GM18519 (cell line): ENCODE results near the gene PRAMEF33.
"Not testable (repeated sequence)": the region's sequence is repeated elsewhere in the genome, so short reads cannot be mapped to it uniquely, and the experiment has no call there.

ENCODE experiments used
- ATAC-seq: cut with Tn5 transposase; IDR thresholded peaks from one replicate; pipeline ENCODE4 v1.9.1; 2021; ENCODE audit warnings: mild to moderate bottlenecking, moderate library complexity; ENCODE audit not compliant: unreplicated experiment, low FRiP score

The PRAMEF33 gene, protein sequence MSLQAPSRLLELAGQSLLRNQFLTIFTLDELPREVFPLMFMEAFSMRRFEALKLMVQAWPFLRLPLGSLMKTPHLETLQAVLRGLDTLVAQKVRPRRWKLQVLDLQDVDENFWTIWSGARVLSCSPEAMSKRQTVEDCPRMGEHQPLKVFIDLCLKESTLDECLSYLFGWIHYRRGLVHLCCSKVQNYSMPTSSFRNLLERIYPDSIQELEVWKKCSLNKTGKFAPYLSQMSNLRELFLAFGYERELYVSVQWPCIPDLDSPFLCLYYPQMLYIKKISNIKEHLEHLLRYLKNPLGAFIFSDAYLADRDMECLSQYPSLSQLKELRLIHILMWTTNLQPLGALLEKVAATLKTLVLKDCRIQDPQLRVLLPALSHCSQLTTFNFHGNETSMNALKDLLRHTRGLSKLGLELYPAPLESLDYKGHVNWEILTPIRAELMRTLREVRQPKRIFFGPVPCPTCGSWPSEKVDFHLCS

DNA sequence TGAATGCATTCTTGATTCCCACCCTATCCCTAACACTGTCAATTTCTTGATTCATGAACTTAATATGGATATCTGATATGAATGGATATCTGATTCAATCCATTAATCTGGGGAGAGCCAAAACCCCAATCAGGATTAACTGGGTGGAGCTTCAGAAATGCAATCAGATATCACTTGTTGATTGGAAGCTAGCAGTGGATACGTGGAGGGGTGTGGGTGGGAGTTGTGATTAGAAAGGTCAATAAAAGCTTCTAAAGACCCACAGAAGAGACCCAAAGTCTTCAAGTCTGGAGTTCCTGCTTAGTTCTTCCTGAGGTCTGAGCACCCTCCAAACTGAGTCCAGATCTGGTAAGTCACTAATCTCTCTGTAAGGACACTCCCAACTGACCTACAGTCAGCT lies at the start of gene PRAMEF33:
Gene PRAMEF33 (plus strand): TSS at position 301 of the 400 bp plus-strand sequence. CDS start 2,416 bp downstream, outside the sequence.
- not testable (repeated sequence) for ATAC-seq

- ATAC-seq: not testable (repeated sequence)
Observed at GRCh38 chr1:13253898-13254297, 49.4 kb upstream of the PRAMEF33 start, which contains the start of gene PRAMEF5. PRAMEF5 (plus strand) TSS chr1:13254198; CDS start chr1:13259269, 5,071 bp downstream.

DNA sequence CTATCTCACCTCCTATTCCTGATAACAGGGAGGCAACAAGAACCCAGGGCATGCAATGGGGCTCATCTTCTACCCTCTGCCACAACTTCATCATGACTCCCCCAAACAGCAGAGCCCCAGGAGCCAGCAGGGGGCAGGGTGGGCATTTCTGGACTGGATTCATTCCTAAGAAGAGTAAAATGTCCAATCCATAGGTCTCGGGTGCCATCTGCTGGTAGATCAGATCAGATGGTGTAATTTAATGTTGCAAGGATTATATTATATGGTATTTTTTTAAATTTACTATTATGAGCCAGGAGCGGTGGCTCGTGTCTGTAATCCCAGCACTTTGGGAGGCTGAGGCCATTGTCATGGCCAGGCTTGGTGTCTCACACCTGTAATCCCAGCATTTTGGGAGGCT lies 38.2 kb upstream of the PRAMEF33 start:
- not testable (repeated sequence) for ATAC-seq

GRCh38 chr1:13277016-13277415 lies 26.3 kb upstream of the PRAMEF33 start:
- ATAC-seq: not testable (repeated sequence)

- not testable (repeated sequence) for ATAC-seq
Observed at GRCh38 chr1:13279617-13280016, 23.7 kb upstream of the PRAMEF33 start.

DNA sequence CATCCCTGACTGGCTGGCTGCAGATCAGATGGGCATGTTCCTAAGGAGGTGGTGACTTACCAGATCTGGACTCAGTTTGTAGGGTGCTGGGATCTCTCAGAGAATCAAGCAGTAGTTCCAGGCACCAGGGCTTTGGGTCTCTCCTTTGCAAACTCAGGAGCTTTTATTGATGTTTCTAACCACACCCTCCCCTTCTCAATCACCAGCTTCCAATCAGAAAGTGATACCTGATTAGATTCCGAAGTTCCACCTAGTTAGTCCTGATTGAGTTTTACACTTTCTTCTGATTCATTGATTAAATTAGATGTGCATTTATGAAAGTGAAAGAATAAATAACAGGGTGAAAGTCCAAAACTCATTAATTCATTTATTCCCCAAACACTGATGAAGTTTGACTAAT lies 18.3 kb upstream of the PRAMEF33 start, which contains the start of gene PRAMEF8:
Gene PRAMEF8 (minus strand): TSS at position 101 of the 400 bp plus-strand sequence. CDS start 1,046 bp downstream, outside the sequence.
- ATAC-seq: not testable (repeated sequence)

- not testable (repeated sequence) for ATAC-seq
Observed at GRCh38 chr1:13289030-13289429, 14.3 kb upstream of the PRAMEF33 start.

GRCh38 chr1:13297216-13297931 lies 6.0 kb upstream of the PRAMEF33 start:
- ATAC-seq: not testable (repeated sequence)

- not testable (repeated sequence) for ATAC-seq
Observed at GRCh38 chr1:13298699-13299098, 4.6 kb upstream of the PRAMEF33 start.

- ATAC-seq: not testable (repeated sequence)
Observed at GRCh38 chr1:13302197-13302596, 1.1 kb upstream of the PRAMEF33 start.

GRCh38 chr1:13315281-13315680 lies 11.9 kb downstream of the PRAMEF33 start, which contains the start of gene PRAMEF15:
PRAMEF15 (plus strand) TSS chr1:13315581; CDS start chr1:13318408, 2,827 bp downstream.
- not testable (repeated sequence) for ATAC-seq

- not testable (repeated sequence) for ATAC-seq
Observed at GRCh38 chr1:13342496-13342895, 39.2 kb downstream of the PRAMEF33 start.

DNA sequence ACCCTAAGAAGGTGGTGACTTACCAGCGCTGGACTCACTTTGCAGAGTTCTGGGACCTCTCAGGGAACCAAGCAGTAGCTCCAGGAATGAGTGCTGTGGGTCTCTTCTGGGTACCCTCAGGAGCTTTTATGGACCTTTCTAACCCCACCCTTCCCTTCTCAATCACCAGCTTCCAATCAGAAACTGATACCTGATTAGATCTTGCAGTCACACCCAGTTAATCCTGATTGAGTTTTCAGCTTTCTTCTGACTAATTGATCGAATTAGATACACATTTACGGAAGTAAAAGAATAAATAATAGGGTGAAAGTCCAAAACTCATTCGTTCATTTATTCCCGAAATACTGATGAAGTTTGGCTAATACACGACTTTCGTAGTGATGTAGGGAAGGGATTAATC lies 43.7 kb downstream of the PRAMEF33 start, which contains the start of gene PRAMEF14:
Gene PRAMEF14 (minus strand): TSS at position 101 of the 400 bp plus-strand sequence. CDS start 1,820 bp downstream, outside the sequence.
- ATAC-seq: not testable (repeated sequence)

- not testable (repeated sequence) for ATAC-seq
Observed at GRCh38 chr1:13353476-13353875, 50.1 kb downstream of the PRAMEF33 start.

GRCh38 chr1:13354475-13354874 lies 51.1 kb downstream of the PRAMEF33 start:
- not testable (repeated sequence) for ATAC-seq

DNA sequence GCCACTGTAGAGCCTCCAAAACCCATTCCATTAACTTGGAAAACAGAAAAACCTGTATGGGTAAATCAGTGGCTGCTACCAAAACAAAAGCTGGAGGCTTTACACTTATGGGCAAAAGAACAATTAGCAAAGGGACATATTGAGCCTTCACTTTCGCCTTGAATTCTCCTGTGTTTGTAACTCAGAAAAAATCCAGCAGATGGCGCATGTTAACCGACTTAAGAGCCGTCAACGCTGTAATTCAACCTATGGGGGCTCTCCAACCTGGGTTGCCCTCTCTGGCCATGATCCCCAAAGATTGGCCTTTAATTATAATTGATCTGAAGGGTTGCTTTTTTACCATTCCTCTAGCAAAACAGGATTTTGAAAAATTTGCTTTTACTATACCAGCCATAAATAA lies 53.4 kb downstream of the PRAMEF33 start:
- ATAC-seq: not testable (repeated sequence)
